ENCODE measurements around the gene SH2D3A.

GRCh38 chr19:6754136-6754535 is 13.1 kb downstream of the SH2D3A start:
- TF ChIP-seq ETS1 (IDR thresholded peaks at IDR 0.05) (no peak), CTCF (conservative IDR thresholded peaks at IDR 0.05; ENCODE audit: low read depth in 2 of 2) (no peak), POLR2AphosphoS5 (IDR thresholded peaks at IDR 0.05; ENCODE audit: low read depth) (no peak), EZH2phosphoT487 (IDR thresholded peaks at IDR 0.05; ENCODE audit: unreplicated experiment) (no peak), REST (IDR thresholded peaks at IDR 0.05; ENCODE audit: unreplicated experiment) (no peak), EZH2 (IDR thresholded peaks at IDR 0.05; ENCODE audit: low read depth, unreplicated experiment) (no peak), CREB1 (CRISPR knock-in tag; IDR thresholded peaks at IDR 0.05; ENCODE audit: low read depth) (no peak), ZNF114 (CRISPR knock-in tag; IDR thresholded peaks at IDR 0.05) (no peak), STAT1 (IDR thresholded peaks at IDR 0.05; ENCODE audit: unreplicated experiment) (no peak), JUNB (IDR thresholded peaks at IDR 0.05; ENCODE audit: unreplicated experiment) (no peak), ZNF462 (CRISPR knock-in tag; IDR thresholded peaks at IDR 0.05) (no peak)

All from GM23338 (cell line).